GM18511 (cell line): ENCODE measurements around the gene CMTM1.
"Not testable (repeated sequence)": the region's sequence is repeated elsewhere in the genome, so short reads cannot be mapped to it uniquely, and the experiment has no call there.

Source experiments
- ATAC-seq: cut with Tn5 transposase; IDR thresholded peaks from one replicate; pipeline ENCODE4 v1.9.1; 2021; ENCODE audit warnings: mild to moderate bottlenecking, moderate library complexity; ENCODE audit not compliant: unreplicated experiment

Gene CMTM1

GRCh38 chr16:66561381-66562080 is 4.7 kb upstream of the CMTM1 start:
- ATAC-seq: no peak

GRCh38 chr16:66562409-66562808 is 3.8 kb upstream of the CMTM1 start:
- no peak for ATAC-seq

GRCh38 chr16:66562986-66563385 is 3.3 kb upstream of the CMTM1 start:
- ATAC-seq: no peak

- no peak for ATAC-seq
Observed at GRCh38 chr16:66563574-66564334, 2.5 kb upstream of the CMTM1 start.

GRCh38 chr16:66567270-66567669 is 1.0 kb downstream of the CMTM1 start:
- ATAC-seq: not testable (repeated sequence)

GRCh38 chr16:66568355-66568754 is 2.1 kb downstream of the CMTM1 start:
- ATAC-seq: no peak

- ATAC-seq: no peak
Observed at GRCh38 chr16:66569131-66569530, 2.9 kb downstream of the CMTM1 start.

- no peak for ATAC-seq
Observed at GRCh38 chr16:66569827-66570405, 3.7 kb downstream of the CMTM1 start.

GRCh38 chr16:66572356-66572755 is 6.1 kb downstream of the CMTM1 start:
- ATAC-seq: no peak

- ATAC-seq: no peak
Observed at GRCh38 chr16:66574081-66574480, 7.8 kb downstream of the CMTM1 start.

- no peak for ATAC-seq
Observed at GRCh38 chr16:66574531-66574930, 8.3 kb downstream of the CMTM1 start.

GRCh38 chr16:66575060-66575459 is 8.8 kb downstream of the CMTM1 start:
- no peak for ATAC-seq

- no peak for ATAC-seq
Observed at GRCh38 chr16:66576296-66576695, 10.1 kb downstream of the CMTM1 start.

GRCh38 chr16:66578651-66579531 is 12.7 kb downstream of the CMTM1 start, which contains the start of gene CMTM2:
CMTM2 (plus strand) TSS chr16:66579463; CDS start chr16:66579608, 145 bp downstream.
- no peak for ATAC-seq

- no peak for ATAC-seq
Observed at GRCh38 chr16:66580605-66581209, 14.5 kb downstream of the CMTM1 start.

- ATAC-seq: no peak
Observed at GRCh38 chr16:66581246-66581952, 15.2 kb downstream of the CMTM1 start.

- no peak for ATAC-seq
Observed at GRCh38 chr16:66585481-66586239, 19.4 kb downstream of the CMTM1 start.

- no peak for ATAC-seq
Observed at GRCh38 chr16:66587881-66588600, 21.8 kb downstream of the CMTM1 start.
